Fibroblast of peridontal ligament (primary cell): ENCODE data around the gene CEP89.
"Not testable (repeated sequence)": the region's sequence is repeated elsewhere in the genome, so short reads cannot be mapped to it uniquely, and the experiment has no call there.

Experiments used
- DNase-seq: peaks from one replicate; pipeline ENCODE4 v3.0.0-alpha.2; 2010; ENCODE audit errors: extremely low read depth

Gene CEP89

GRCh38 chr19:32971715-32972540 is at the start of gene CEP89, which contains the start of gene FAAP24:
CEP89 (minus strand) TSS chr19:32971958; CDS start chr19:32971874, 84 bp downstream.
FAAP24 (plus strand) TSS chr19:32972242; CDS start chr19:32973197, 955 bp downstream.
- DNase-seq = peak; percentile 100

DNA sequence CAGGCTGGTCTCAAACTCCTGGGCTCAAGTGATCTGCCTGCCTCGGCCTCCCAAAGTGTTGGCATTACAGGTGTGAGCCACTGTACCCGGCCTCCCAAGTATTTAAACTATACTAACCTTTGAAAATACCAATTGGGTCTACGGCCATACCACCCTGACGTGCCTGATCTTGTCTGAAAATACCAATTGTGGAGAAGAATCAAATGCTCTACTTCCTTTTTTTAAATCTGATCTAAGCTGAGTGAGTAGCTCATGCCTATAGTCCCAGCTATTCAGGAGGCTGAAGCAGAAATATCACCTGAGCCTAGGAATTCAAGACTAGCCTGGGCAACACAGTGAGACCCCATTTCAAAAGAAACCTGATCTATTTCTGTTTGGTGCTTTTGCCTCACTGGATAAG is 39.1 kb upstream of the CEP89 start:
- DNase-seq = not testable (repeated sequence)

GRCh38 chr19:33008738-33009137 is 37.0 kb upstream of the CEP89 start:
- no peak for DNase-seq

- DNase-seq = no peak
These were observed 33.7 kb upstream of the CEP89 start for GRCh38 chr19:33005440-33005839.

DNA sequence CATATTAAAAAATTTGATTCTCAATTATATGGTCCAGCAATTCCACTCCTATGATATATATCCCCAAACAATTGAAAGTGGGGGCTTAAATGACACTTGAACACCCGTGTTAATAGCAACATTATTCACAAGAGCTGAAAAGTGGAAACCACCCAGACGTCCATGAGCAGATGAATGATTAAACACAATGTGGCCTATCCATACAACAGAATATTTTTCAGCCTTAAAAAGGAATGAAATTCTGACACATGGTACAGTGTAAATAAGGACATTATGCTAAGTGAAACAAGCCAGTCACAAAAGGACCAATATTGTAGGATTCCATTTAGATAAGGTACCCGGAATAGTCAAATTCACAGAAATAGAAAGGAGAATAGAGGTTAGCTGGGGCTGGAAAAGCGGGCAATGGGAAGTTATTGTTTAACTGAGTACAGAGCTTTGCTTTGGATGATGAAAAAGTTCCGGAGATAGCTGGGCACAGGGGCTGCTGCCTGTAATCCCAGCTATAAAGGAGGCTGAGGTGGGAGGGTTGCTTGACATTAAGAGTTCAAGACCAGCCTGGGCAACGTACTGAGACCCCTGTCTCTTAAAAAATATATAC is 31.8 kb upstream of the CEP89 start:
- DNase-seq = not testable (repeated sequence)

- not testable (repeated sequence) for DNase-seq
These were observed 30.5 kb upstream of the CEP89 start for GRCh38 chr19:33002126-33002865.

DNA sequence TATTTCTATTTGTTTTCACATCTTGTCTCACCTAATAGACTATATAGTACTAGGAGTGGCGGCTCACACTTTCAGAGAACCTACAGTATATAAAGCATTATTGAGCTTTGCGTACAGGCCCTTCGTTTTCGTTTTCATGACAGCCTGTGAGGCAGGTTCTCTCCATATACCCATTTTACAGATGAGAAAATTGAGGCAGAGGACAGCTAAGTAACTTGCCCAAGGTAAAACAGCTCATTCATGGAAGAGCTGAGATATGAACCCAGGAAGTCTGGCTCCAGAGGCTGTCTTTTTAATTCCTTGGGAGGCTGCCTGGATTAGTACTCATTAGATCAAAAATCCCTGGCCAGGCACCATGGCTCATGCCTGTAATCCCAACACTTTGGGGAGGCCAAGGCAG is 29.2 kb upstream of the CEP89 start:
- DNase-seq = no peak

GRCh38 chr19:33000510-33000909 is 28.8 kb upstream of the CEP89 start:
- DNase-seq = no peak

- no peak for DNase-seq
These were observed 27.0 kb upstream of the CEP89 start for GRCh38 chr19:32998722-32999121.

DNA sequence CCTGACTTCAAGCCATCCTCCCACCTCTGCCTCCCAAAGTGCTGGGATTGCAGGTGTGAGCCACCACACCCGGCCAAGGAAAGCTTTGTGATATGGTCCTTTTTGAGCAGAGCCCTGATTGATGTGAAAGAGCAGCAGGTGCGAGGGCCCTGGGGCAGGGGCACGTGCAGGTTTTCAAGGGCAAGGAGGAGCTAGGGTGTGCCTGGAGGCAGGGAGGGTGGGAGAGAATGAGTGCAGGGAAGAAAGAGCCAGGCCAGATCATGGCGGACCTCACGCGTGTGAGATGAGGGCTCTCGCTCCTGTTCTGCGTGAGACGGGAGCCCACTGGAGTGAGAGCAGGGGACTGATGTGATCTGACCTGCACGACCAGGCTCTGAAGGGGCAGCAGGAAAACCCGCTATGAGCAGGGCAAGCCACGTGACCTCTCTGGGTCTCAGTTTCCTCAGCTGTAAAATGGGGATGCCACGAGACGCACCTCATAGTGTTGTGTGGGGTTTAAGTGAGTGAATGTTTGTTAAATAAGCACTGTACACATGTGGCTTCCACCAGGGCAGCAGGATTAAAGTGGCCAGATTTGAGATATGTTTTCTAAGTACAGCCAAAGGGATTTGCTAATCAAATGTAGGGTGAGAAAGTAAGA is 26.1 kb upstream of the CEP89 start:
- DNase-seq = no peak

DNA sequence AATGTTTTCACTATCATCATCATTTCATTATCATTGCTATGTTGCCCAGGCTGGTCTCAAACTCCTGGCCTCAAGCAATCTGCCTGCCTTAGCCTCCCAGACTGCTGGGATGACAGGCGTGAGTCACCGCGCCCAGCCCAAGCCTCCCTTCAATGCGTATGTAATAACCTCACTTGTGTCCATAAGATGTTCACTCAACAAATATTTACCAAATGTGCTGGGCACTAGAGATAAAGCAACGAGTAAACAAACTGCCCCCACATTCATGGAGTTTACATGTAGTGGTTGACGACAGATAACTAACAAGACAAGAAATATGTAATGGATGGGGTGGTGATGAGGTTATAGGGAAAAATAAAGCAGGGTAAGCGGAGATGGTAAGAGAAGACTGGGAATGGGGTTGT is 25.3 kb upstream of the CEP89 start:
- not testable (repeated sequence) for DNase-seq

DNA sequence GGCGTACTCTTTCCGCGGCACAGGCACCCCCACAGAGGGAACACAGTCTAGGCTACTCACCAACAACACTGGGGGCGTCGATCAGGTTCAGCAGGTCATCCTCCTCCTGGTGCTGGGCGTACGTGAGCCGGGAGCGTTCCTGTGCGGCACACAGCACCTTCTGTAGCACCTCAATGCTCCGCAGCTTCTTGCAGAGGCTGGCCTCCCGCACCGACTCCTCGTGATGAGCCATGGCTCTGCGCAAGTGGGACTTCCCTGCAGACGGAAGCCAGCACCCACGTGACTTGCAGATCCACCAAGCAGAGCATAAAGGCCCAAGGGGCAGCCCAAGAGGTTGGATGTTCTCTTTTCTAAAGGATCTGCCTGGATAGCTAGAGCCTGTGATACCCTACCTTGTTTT is 24.2 kb upstream of the CEP89 start:
- DNase-seq = not testable (repeated sequence)

DNA sequence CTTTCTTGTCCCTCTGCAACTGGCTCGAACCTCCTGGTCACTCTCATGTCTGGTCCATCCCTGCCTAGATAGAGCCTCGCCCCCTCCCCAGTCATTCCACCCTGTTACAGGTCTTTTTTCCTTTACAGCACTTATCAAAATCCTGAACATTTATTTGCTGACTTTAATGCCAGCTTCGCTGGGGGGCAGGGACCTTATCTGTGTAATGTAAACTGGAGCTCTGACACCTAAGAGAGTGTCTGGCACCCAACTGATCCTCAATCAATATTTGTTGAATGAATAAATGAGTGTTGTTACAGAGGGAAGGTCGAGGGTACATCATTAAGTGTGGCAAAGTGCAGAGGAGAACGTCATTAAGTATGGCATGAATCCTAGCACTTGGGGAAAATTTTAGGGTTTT is 17.0 kb upstream of the CEP89 start:
- DNase-seq = no peak

GRCh38 chr19:32988254-32988653 is 16.5 kb upstream of the CEP89 start:
- not testable (repeated sequence) for DNase-seq

GRCh38 chr19:32982488-32982887 is 10.7 kb upstream of the CEP89 start:
- not testable (repeated sequence) for DNase-seq

DNA sequence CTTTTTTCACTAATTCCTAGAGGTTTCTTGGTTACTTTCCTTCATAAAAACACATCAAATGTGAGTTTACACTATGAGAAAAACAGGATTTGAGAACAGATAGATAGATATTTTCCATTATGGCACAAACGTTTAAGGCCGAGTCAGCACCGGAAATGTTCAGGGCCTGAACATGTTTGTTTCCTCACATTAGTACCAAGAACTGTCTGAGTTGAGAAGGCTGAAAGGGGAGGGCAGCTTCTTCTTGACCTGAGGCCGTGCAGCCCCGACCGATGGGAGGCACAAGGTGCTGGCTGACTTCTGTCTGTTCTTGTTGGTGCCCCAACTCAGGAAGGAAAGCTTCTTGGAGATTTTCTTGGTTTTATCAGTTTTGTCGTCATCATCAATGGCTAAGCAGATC is 8.0 kb upstream of the CEP89 start:
- DNase-seq = not testable (repeated sequence)

DNA sequence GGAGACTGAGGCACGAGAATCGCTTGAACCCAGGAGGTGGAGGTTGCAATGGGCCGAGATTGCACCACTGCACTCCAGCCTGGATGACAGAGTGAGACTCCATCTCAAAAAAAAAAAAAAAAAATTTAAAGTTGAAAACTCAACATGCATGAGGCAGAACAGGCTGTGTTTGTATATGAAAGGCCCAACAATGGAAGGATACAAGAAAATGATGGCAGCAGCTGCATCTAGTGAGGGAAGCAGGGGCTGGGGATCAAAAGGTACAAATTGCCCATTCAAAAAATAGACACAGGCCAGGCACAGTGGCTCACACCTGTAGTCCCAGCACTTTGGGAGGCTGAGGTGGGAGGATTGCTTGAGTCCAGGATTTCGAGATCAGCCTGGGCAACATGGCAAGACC is 6.1 kb upstream of the CEP89 start:
- not testable (repeated sequence) for DNase-seq

GRCh38 chr19:32977280-32977679 is 5.5 kb upstream of the CEP89 start:
- no peak for DNase-seq

DNA sequence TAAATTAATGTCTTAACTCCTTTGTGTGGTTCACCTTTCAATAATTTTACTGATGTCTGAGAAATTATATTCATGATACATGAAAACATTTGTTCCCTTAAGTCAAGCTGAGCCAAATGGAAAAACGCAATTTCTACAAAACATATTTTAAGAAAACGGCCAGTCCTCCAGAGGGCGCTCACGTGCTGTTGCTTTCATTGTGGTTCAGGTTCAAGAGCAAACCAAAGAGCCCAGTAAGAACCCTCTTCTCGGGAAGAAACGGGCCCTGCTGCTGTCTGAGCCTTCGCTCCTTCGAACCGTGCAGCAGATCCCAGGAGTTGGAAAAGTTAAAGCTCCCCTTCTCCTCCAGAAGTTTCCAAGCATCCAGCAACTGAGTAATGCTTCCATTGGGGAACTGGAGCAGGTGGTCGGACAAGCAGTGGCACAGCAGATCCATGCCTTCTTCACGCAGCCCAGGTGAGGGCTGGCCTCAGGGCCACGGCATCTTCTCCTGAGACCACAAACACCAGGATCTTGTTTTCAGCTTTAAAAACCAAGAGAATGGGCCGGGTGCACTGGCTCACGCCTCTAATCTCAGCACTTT is 4.6 kb upstream of the CEP89 start:
- DNase-seq = peak; percentile 81

GRCh38 chr19:32971012-32971595 is 654 bp downstream of the CEP89 start:
- DNase-seq = no peak

GRCh38 chr19:32969549-32969948 is 2.2 kb downstream of the CEP89 start:
- DNase-seq = no peak
